GM23338 (cell line): ENCODE measurements around the gene CHMP4A. TPM values are rescaled to one million over a fixed set of nuclear protein-coding genes. Genes with fewer than 3 reads are reported as not detected.
A peak's percentile ranks its signal among the peaks of the same experiment; 100 is the strongest.

Experiments
- ATAC-seq: fragments of 200-7000 bp; cut with Tn5 transposase; 3 replicates; pipeline ENCODE4 v1.9.1; 2020
- DNase-seq: peaks from one replicate; pipeline ENCODE4 v3.0.0-alpha.2; 2015; ENCODE audit warnings: low spot score
- H2AFZ ChIP-seq: fragments of 200-600 bp; sonication (generic); 2 replicates; pipeline ENCODE4 v1.8.0; 2016; ENCODE audit warnings: antibody characterized with exemption, mild to moderate bottlenecking, moderate library complexity
- H3F3A ChIP-seq: fragments of 200-600 bp; sonication (generic); replicated peaks from 2 replicates; pipeline ENCODE4 v1.8.0; 2017; ENCODE audit warnings: antibody characterized with exemption, mixed run types, low read depth
- H3K27ac ChIP-seq: fragments of 200-600 bp; sonication (generic); 2 replicates; pipeline ENCODE4 v1.6.1; 2016; ENCODE audit warnings: low read depth
- H3K27me3 ChIP-seq: fragments of 200-600 bp; sonication (generic); 2 replicates; pipeline ENCODE4 v1.8.0; 2016; ENCODE audit warnings: mild to moderate bottlenecking, mixed run types, moderate library complexity; ENCODE audit not compliant: insufficient read depth
- H3K36me3 ChIP-seq: fragments of 200-600 bp; sonication (generic); 2 replicates; pipeline ENCODE4 v1.8.0; 2016; ENCODE audit warnings: mild to moderate bottlenecking; ENCODE audit not compliant: insufficient read depth
- H3K4me1 ChIP-seq: fragments of 200-600 bp; sonication (generic); 2 replicates; pipeline ENCODE4 v1.8.0; 2016; ENCODE audit warnings: mild to moderate bottlenecking, moderate library complexity; ENCODE audit not compliant: insufficient read depth
- H3K4me2 ChIP-seq: fragments of 200-600 bp; sonication (generic); 2 replicates; pipeline ENCODE4 v1.7.1; 2017; ENCODE audit warnings: mixed run types
- H3K4me3 ChIP-seq: fragments of 200-600 bp; sonication (generic); 2 replicates; pipeline ENCODE4 v1.6.1; 2016; ENCODE audit warnings: mixed run types
- H3K79me2 ChIP-seq: fragments of 200-600 bp; sonication (generic); replicated peaks from 2 replicates; pipeline ENCODE4 v1.8.0; 2017; ENCODE audit warnings: mild to moderate bottlenecking; ENCODE audit not compliant: insufficient read depth
- H3K9me2 ChIP-seq: fragments of 200-600 bp; sonication (generic); 2 replicates; pipeline ENCODE4 v1.8.0; 2017; ENCODE audit not compliant: insufficient read depth
- H4K20me1 ChIP-seq: fragments of 200-600 bp; sonication (generic); replicated peaks from 2 replicates; pipeline ENCODE4 v1.8.0; 2017; ENCODE audit warnings: mild to moderate bottlenecking; ENCODE audit not compliant: insufficient read depth
- H3K27ac Mint-ChIP-seq: 2 replicates; pipeline ENCODE4 v1.8.0; 2020; ENCODE audit warnings: inconsistent platforms, mild to moderate bottlenecking, moderate library complexity, mixed read lengths
- H3K27me3 Mint-ChIP-seq: 3 replicates; pipeline ENCODE4 v1.8.0; 2022; ENCODE audit warnings: low read depth, mild to moderate bottlenecking, moderate library complexity, mixed read lengths, inconsistent platforms; ENCODE audit not compliant: insufficient read depth, poor library complexity
- H3K36me3 Mint-ChIP-seq: 3 replicates; pipeline ENCODE4 v1.8.0; 2021; ENCODE audit warnings: low read depth, mild to moderate bottlenecking, inconsistent platforms, moderate library complexity, mixed read lengths
- H3K4me1 Mint-ChIP-seq: 3 replicates; pipeline ENCODE4 v1.8.0; 2020; ENCODE audit warnings: mild to moderate bottlenecking, inconsistent platforms, mixed read lengths
- H3K4me3 Mint-ChIP-seq: 3 replicates; pipeline ENCODE4 v1.8.0; 2021; ENCODE audit warnings: moderate library complexity, mild to moderate bottlenecking, inconsistent platforms, mixed read lengths
- H3K9me3 Mint-ChIP-seq: 3 replicates; pipeline ENCODE4 v1.8.0; 2020; ENCODE audit warnings: moderate library complexity, mild to moderate bottlenecking, inconsistent platforms, mixed read lengths
- CREB1 ChIP-seq: fragments of 250-450 bp; sonication (Bioruptor Pico); IDR thresholded peaks from 2 replicates; pipeline ENCODE4 v1.5.0; 2020; ENCODE audit warnings: low read depth, mild to moderate bottlenecking, moderate library complexity
- JUNB ChIP-seq: IDR thresholded peaks from one replicate; pipeline ENCODE4 v1.6.1; 2016; ENCODE audit warnings: antibody characterized with exemption; ENCODE audit not compliant: unreplicated experiment
- POLR2AphosphoS5 ChIP-seq: IDR thresholded peaks from 2 replicates; pipeline ENCODE4 v1.6.1; 2016; ENCODE audit warnings: antibody characterized with exemption, low read depth
- STAT1 ChIP-seq: IDR thresholded peaks from one replicate; pipeline ENCODE4 v1.6.1; 2016; ENCODE audit warnings: antibody characterized with exemption; ENCODE audit not compliant: unreplicated experiment
- ZNF114 ChIP-seq: fragments of 250-450 bp; sonication (Bioruptor Pico); IDR thresholded peaks from 2 replicates; pipeline ENCODE4 v1.5.0; 2020; ENCODE audit warnings: mild to moderate bottlenecking, moderate library complexity
- ZNF331 ChIP-seq: fragments of 250-450 bp; sonication (Bioruptor Pico); IDR thresholded peaks from 2 replicates; pipeline ENCODE4 v1.5.0; 2020; ENCODE audit warnings: low read depth, mild to moderate bottlenecking, moderate library complexity
- long read RNA-seq: library from polyadenylated mRNA; unstranded; transcript quantifications from one replicate; pipeline ENCODE4 v2.0.0, GENCODE V29; 2020; ENCODE audit not compliant: unreplicated experiment
- polyA plus RNA-seq: library from polyadenylated mRNA; unstranded; fragments of >200 nt; fragmentation: Nextera tagmentation; extraction: Ambion mirVana; gene quantifications from 2 replicates; pipeline ENCODE4 v1.2.1, GENCODE V29; 2016
- total RNA-seq: library from RNA; depleted of rRNA; stranded (reverse); fragments of >200 nt; shearing (Covaris generic); gene quantifications from 2 replicates; pipeline ENCODE4 v1.2.3, GENCODE V29; 2014; rRNA removed
- TF ChIP-seq, protein P1 (sequence below): fragments of 250-450 bp; sonication (Bioruptor Pico); IDR thresholded peaks from 2 replicates; pipeline ENCODE4 v1.5.0; 2020; ENCODE audit warnings: mild to moderate bottlenecking, moderate library complexity
- TF ChIP-seq, protein P2 (sequence below): IDR thresholded peaks from 2 replicates; pipeline ENCODE4 v1.6.1; 2016; ENCODE audit warnings: antibody characterized with exemption
- TF ChIP-seq, protein P3 (sequence below), 2 experiments: fragments of 200-600 bp in 1 of 2; sonication (generic) in 1 of 2; conservative IDR thresholded peaks; 2 replicates each; pipeline versions ENCODE4 v1.5.1 to v1.6.1; 2016 to 2017; ENCODE audit warnings: antibody characterized with exemption in 2 of 2, low read depth in 2 of 2, mild to moderate bottlenecking in 2 of 2, moderate library complexity in 1 of 2
- TF ChIP-seq, protein P4 (sequence below): IDR thresholded peaks from one replicate; pipeline ENCODE4 v1.6.1; 2018; ENCODE audit warnings: antibody characterized with exemption; ENCODE audit not compliant: unreplicated experiment

CHMP4A gene, protein sequence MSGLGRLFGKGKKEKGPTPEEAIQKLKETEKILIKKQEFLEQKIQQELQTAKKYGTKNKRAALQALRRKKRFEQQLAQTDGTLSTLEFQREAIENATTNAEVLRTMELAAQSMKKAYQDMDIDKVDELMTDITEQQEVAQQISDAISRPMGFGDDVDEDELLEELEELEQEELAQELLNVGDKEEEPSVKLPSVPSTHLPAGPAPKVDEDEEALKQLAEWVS
- total RNA-seq = 10.6 and 19.3 TPM in 2 replicates
- 30.1 and 36.9 TPM in 2 replicates for polyA plus RNA-seq
- long read RNA-seq, transcript CHMP4A-201 (6 exons, 1,393 nt) = major isoform, 28 of 34 reads
- long read RNA-seq, partial matches to known transcripts = 2 of 34 reads
- long read RNA-seq, other reads (novel, unspliced or antisense) = 4 of 34 reads

GRCh38 chr14:24212924-24213865 is at the start of gene CHMP4A:
Gene CHMP4A, minus strand, starts transcription at chr14:24213488. Its CDS starts 49 bp downstream, at chr14:24213439.
- H3K4me3 Mint-ChIP-seq = peak within 1 kb of the TSS; percentile 93
- H3K4me3 ChIP-seq = peak within 1 kb of the TSS; percentile 83
- TF ChIP-seq, protein P1, sequence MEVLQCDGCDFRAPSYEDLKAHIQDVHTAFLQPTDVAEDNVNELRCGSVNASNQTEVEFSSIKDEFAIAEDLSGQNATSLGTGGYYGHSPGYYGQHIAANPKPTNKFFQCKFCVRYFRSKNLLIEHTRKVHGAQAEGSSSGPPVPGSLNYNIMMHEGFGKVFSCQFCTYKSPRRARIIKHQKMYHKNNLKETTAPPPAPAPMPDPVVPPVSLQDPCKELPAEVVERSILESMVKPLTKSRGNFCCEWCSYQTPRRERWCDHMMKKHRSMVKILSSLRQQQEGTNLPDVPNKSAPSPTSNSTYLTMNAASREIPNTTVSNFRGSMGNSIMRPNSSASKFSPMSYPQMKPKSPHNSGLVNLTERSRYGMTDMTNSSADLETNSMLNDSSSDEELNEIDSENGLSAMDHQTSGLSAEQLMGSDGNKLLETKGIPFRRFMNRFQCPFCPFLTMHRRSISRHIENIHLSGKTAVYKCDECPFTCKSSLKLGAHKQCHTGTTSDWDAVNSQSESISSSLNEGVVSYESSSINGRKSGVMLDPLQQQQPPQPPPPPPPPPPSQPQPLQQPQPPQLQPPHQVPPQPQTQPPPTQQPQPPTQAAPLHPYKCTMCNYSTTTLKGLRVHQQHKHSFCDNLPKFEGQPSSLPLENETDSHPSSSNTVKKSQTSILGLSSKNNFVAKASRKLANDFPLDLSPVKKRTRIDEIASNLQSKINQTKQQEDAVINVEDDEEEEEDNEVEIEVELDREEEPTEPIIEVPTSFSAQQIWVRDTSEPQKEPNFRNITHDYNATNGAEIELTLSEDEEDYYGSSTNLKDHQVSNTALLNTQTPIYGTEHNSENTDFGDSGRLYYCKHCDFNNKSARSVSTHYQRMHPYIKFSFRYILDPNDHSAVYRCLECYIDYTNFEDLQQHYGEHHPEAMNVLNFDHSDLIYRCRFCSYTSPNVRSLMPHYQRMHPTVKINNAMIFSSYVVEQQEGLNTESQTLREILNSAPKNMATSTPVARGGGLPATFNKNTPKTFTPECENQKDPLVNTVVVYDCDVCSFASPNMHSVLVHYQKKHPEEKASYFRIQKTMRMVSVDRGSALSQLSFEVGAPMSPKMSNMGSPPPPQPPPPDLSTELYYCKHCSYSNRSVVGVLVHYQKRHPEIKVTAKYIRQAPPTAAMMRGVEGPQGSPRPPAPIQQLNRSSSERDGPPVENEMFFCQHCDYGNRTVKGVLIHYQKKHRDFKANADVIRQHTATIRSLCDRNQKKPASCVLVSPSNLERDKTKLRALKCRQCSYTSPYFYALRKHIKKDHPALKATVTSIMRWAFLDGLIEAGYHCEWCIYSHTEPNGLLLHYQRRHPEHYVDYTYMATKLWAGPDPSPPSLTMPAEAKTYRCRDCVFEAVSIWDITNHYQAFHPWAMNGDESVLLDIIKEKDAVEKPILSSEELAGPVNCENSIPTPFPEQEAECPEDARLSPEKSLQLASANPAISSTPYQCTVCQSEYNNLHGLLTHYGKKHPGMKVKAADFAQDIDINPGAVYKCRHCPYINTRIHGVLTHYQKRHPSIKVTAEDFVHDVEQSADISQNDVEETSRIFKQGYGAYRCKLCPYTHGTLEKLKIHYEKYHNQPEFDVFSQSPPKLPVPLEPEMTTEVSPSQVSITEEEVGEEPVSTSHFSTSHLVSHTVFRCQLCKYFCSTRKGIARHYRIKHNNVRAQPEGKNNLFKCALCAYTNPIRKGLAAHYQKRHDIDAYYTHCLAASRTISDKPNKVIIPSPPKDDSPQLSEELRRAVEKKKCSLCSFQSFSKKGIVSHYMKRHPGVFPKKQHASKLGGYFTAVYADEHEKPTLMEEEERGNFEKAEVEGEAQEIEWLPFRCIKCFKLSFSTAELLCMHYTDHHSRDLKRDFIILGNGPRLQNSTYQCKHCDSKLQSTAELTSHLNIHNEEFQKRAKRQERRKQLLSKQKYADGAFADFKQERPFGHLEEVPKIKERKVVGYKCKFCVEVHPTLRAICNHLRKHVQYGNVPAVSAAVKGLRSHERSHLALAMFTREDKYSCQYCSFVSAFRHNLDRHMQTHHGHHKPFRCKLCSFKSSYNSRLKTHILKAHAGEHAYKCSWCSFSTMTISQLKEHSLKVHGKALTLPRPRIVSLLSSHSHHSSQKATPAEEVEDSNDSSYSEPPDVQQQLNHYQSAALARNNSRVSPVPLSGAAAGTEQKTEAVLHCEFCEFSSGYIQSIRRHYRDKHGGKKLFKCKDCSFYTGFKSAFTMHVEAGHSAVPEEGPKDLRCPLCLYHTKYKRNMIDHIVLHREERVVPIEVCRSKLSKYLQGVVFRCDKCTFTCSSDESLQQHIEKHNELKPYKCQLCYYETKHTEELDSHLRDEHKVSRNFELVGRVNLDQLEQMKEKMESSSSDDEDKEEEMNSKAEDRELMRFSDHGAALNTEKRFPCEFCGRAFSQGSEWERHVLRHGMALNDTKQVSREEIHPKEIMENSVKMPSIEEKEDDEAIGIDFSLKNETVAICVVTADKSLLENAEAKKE = no peak
- no peak for TF ChIP-seq JUNB
- TF ChIP-seq, protein P2, sequence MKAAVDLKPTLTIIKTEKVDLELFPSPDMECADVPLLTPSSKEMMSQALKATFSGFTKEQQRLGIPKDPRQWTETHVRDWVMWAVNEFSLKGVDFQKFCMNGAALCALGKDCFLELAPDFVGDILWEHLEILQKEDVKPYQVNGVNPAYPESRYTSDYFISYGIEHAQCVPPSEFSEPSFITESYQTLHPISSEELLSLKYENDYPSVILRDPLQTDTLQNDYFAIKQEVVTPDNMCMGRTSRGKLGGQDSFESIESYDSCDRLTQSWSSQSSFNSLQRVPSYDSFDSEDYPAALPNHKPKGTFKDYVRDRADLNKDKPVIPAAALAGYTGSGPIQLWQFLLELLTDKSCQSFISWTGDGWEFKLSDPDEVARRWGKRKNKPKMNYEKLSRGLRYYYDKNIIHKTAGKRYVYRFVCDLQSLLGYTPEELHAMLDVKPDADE = peak; percentile 62; the same call in 1 of the 2 replicates
- no peak for TF ChIP-seq ZNF114 (CRISPR knock-in tag)
- TF ChIP-seq CREB1 = peak; percentile 97
- no peak for TF ChIP-seq ZNF331 (CRISPR knock-in tag)
- TF ChIP-seq STAT1 = no peak
- TF ChIP-seq, protein P3, sequence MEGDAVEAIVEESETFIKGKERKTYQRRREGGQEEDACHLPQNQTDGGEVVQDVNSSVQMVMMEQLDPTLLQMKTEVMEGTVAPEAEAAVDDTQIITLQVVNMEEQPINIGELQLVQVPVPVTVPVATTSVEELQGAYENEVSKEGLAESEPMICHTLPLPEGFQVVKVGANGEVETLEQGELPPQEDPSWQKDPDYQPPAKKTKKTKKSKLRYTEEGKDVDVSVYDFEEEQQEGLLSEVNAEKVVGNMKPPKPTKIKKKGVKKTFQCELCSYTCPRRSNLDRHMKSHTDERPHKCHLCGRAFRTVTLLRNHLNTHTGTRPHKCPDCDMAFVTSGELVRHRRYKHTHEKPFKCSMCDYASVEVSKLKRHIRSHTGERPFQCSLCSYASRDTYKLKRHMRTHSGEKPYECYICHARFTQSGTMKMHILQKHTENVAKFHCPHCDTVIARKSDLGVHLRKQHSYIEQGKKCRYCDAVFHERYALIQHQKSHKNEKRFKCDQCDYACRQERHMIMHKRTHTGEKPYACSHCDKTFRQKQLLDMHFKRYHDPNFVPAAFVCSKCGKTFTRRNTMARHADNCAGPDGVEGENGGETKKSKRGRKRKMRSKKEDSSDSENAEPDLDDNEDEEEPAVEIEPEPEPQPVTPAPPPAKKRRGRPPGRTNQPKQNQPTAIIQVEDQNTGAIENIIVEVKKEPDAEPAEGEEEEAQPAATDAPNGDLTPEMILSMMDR (conservative IDR thresholded peaks at IDR 0.05; ENCODE audit: low read depth in 2 of 2) = 0 out of 4 replicates have a peak, but pooled peaks of 1 of the 2 experiments have one; percentile 9
- peak; percentile 98 for TF ChIP-seq POLR2AphosphoS5
- TF ChIP-seq, protein P4, sequence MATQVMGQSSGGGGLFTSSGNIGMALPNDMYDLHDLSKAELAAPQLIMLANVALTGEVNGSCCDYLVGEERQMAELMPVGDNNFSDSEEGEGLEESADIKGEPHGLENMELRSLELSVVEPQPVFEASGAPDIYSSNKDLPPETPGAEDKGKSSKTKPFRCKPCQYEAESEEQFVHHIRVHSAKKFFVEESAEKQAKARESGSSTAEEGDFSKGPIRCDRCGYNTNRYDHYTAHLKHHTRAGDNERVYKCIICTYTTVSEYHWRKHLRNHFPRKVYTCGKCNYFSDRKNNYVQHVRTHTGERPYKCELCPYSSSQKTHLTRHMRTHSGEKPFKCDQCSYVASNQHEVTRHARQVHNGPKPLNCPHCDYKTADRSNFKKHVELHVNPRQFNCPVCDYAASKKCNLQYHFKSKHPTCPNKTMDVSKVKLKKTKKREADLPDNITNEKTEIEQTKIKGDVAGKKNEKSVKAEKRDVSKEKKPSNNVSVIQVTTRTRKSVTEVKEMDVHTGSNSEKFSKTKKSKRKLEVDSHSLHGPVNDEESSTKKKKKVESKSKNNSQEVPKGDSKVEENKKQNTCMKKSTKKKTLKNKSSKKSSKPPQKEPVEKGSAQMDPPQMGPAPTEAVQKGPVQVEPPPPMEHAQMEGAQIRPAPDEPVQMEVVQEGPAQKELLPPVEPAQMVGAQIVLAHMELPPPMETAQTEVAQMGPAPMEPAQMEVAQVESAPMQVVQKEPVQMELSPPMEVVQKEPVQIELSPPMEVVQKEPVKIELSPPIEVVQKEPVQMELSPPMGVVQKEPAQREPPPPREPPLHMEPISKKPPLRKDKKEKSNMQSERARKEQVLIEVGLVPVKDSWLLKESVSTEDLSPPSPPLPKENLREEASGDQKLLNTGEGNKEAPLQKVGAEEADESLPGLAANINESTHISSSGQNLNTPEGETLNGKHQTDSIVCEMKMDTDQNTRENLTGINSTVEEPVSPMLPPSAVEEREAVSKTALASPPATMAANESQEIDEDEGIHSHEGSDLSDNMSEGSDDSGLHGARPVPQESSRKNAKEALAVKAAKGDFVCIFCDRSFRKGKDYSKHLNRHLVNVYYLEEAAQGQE = peak; percentile 31
- H3K9me3 Mint-ChIP-seq = peaks cover 3% of the 10 kb centered on the region; the same call in 2 of the 3 replicates
- peaks cover 19% of the 10 kb centered on the region for H3K27me3 Mint-ChIP-seq
- peaks cover 16% of the 10 kb centered on the region for H3K4me1 ChIP-seq
- peak within 1 kb of the TSS; percentile 81 for H3K4me2 ChIP-seq
- ATAC-seq (peak; percentile 90), DNase-seq (peak; percentile 99)
- H3K9me2 ChIP-seq = no peaks in the 10 kb centered on the region
- H3K36me3 ChIP-seq = peaks cover 5% of the 10 kb centered on the region
- no peaks in the 10 kb centered on the region; the same call in 1 of the 2 replicates for H3K79me2 ChIP-seq
- H4K20me1 ChIP-seq = no peaks in the 10 kb centered on the region; the same call in 1 of the 2 replicates
- H3K27ac ChIP-seq = peak within 1 kb of the TSS; percentile 100
- H3K36me3 Mint-ChIP-seq = peaks cover 55% of the 10 kb centered on the region
- peak within 1 kb of the TSS; percentile 16; the same call in 1 of the 2 replicates for H2AFZ ChIP-seq
- H3K4me1 Mint-ChIP-seq = peaks cover 19% of the 10 kb centered on the region
- H3K27ac Mint-ChIP-seq = peak within 1 kb of the TSS; percentile 99
- H3K27me3 ChIP-seq = no peaks in the 10 kb centered on the region
- H3F3A ChIP-seq = peaks cover 28% of the 10 kb centered on the region
